ENCODE measurements around the gene SUPT4H1.

Gene SUPT4H1

DNA sequence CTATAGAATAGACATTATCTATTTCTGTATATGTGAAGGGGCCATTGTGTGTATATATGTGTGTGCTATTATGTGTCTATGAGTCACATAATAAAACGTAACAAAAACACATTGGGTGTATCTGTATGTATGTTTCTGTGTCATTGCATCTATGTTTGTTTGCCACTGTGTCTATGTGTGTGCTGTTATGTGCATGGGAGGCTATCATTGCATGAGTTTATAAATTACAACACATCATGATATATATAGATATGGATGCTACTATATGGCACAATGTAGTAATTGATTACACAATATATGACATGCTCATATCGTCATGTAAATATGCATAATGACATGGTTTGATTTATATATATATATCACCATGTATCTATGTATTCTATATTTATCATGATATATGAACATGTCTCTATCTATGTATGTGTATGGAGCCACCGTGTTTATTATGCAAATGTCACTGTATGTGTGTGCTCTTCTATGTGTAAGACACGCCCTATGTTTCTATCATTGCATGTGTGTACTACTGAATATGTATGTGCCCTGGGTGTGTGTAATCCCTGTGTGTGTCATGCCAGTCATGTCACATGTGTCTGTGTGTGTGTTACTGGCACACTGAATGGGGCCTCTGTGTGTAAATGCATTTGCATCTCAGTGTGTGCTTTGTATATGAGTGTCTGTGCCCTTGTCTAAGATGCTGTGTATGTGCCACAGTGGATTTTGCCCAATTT, 22.0 kb downstream of the SUPT4H1 start:
- DNase-seq (ENCODE audit: low read depth) = peak; percentile 82
- TF ChIP-seq POLR2A (IDR thresholded peaks at IDR 0.05; ENCODE audit: extremely low read depth, insufficient read length) (peak; percentile 68), MYC (IDR thresholded peaks at IDR 0.05; ENCODE audit: low read depth, low read length) (peak; percentile 33)
- TF ChIP-seq, protein P1, sequence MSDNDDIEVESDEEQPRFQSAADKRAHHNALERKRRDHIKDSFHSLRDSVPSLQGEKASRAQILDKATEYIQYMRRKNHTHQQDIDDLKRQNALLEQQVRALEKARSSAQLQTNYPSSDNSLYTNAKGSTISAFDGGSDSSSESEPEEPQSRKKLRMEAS (IDR thresholded peaks at IDR 0.05; ENCODE audit: low read depth, low read length) = peak; percentile 77
- TF ChIP-seq, protein P2, sequence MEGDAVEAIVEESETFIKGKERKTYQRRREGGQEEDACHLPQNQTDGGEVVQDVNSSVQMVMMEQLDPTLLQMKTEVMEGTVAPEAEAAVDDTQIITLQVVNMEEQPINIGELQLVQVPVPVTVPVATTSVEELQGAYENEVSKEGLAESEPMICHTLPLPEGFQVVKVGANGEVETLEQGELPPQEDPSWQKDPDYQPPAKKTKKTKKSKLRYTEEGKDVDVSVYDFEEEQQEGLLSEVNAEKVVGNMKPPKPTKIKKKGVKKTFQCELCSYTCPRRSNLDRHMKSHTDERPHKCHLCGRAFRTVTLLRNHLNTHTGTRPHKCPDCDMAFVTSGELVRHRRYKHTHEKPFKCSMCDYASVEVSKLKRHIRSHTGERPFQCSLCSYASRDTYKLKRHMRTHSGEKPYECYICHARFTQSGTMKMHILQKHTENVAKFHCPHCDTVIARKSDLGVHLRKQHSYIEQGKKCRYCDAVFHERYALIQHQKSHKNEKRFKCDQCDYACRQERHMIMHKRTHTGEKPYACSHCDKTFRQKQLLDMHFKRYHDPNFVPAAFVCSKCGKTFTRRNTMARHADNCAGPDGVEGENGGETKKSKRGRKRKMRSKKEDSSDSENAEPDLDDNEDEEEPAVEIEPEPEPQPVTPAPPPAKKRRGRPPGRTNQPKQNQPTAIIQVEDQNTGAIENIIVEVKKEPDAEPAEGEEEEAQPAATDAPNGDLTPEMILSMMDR (IDR thresholded peaks at IDR 0.05; ENCODE audit: low read depth, low read length) = no peak

GRCh38 chr17:58329035-58329809, 22.8 kb downstream of the SUPT4H1 start:
- peak; percentile 98 for DNase-seq (ENCODE audit: low read depth)
- H3K4me3 ChIP-seq (ENCODE audit: low read depth, low read length) = peak overlapping the region; percentile 99
- TF ChIP-seq, protein P1 (IDR thresholded peaks at IDR 0.05; ENCODE audit: low read depth, low read length) = peak; percentile 74; the same call in 1 of the 2 replicates
- TF ChIP-seq POLR2A (IDR thresholded peaks at IDR 0.05; ENCODE audit: extremely low read depth, insufficient read length) = peak; percentile 97
- peak; percentile 48; the same call in 1 of the 2 replicates for TF ChIP-seq MYC (IDR thresholded peaks at IDR 0.05; ENCODE audit: low read depth, low read length)
- TF ChIP-seq, protein P2 (IDR thresholded peaks at IDR 0.05; ENCODE audit: low read depth, low read length) = peak; percentile 49

More for the DNA sequence above, 22.0 kb downstream of the SUPT4H1 start:
- H3K4me3 ChIP-seq (ENCODE audit: low read depth, low read length) = peak overlapping the region; percentile 99

GRCh38 chr17:58328195-58329034, 23.6 kb downstream of the SUPT4H1 start, which contains the start of gene TSPOAP1:
TSS of gene TSPOAP1 (minus strand) at chr17:58328795. CDS start at chr17:58327920, 875 bp downstream.
- peak; percentile 97 for DNase-seq (ENCODE audit: low read depth)
- peak within 1 kb of the TSS; percentile 99 for H3K4me3 ChIP-seq (ENCODE audit: low read depth, low read length)
- TF ChIP-seq, protein P2 (IDR thresholded peaks at IDR 0.05; ENCODE audit: low read depth, low read length) = no peak
- peak; percentile 40 for TF ChIP-seq POLR2A (IDR thresholded peaks at IDR 0.05; ENCODE audit: extremely low read depth, insufficient read length)
- no peak; the same call in 1 of the 2 replicates for TF ChIP-seq MYC (IDR thresholded peaks at IDR 0.05; ENCODE audit: low read depth, low read length)
- TF ChIP-seq, protein P1 (IDR thresholded peaks at IDR 0.05; ENCODE audit: low read depth, low read length) = peak; percentile 66; the same call in 1 of the 2 replicates

- TF ChIP-seq, protein P2 (IDR thresholded peaks at IDR 0.05; ENCODE audit: low read depth, low read length) = no peak
- TF ChIP-seq MYC (IDR thresholded peaks at IDR 0.05; ENCODE audit: low read depth, low read length) (peak; percentile 44; the same call in 1 of the 2 replicates), POLR2A (IDR thresholded peaks at IDR 0.05; ENCODE audit: extremely low read depth, insufficient read length) (no peak)
- TF ChIP-seq, protein P1 (IDR thresholded peaks at IDR 0.05; ENCODE audit: low read depth, low read length) = no peak
- DNase-seq (ENCODE audit: low read depth) = no peak
- peak overlapping the region; percentile 99 for H3K4me3 ChIP-seq (ENCODE audit: low read depth, low read length)
These were observed 24.4 kb downstream of the SUPT4H1 start for GRCh38 chr17:58327363-58328194.
